HL-60 (cell line): ENCODE results near the gene ANKRD33B.

ENCODE experiments used
- DNase-seq, 2 experiments: peaks; one replicate each; pipeline ENCODE4 v3.0.0-alpha.2; 2010 to 2020; ENCODE audit warnings: low read depth in 1 of 2, low spot score in 1 of 2
- H3K27ac ChIP-seq: fragments of 250-450 bp; sonication (Bioruptor Pico); replicated peaks from 2 replicates; pipeline ENCODE4 v1.5.1; 2020; ENCODE audit warnings: mild to moderate bottlenecking, moderate library complexity
- H3K27me3 ChIP-seq: fragments of 250-450 bp; sonication (Bioruptor Pico); 2 replicates; pipeline ENCODE4 v1.5.1; 2021; ENCODE audit warnings: mild to moderate bottlenecking, moderate library complexity; ENCODE audit not compliant: insufficient read depth, poor library complexity, severe bottlenecking
- H3K4me3 ChIP-seq: replicated peaks from 2 replicates; pipeline ENCODE4 v1.5.1; 2011; ENCODE audit warnings: mild to moderate bottlenecking, control low read depth, low read length; ENCODE audit not compliant: insufficient read depth
- CTCF ChIP-seq: IDR thresholded peaks from one replicate; pipeline ENCODE4 v1.5.1; 2011; ENCODE audit warnings: low read length, control low read depth, inconsistent platforms; ENCODE audit not compliant: insufficient read depth
- GABPA ChIP-seq: IDR thresholded peaks from 2 replicates; pipeline ENCODE4 v1.6.1; 2012; ENCODE audit warnings: low read depth
- POLR2AphosphoS5 ChIP-seq: IDR thresholded peaks from 2 replicates; pipeline ENCODE4 v1.6.1; 2012; ENCODE audit warnings: low read depth
- REST ChIP-seq: IDR thresholded peaks from 2 replicates; pipeline ENCODE4 v1.6.1; 2012; ENCODE audit warnings: low read depth; ENCODE audit not compliant: insufficient replicate concordance
- SPI1 ChIP-seq: IDR thresholded peaks from 2 replicates; pipeline ENCODE4 v1.6.1; 2012; ENCODE audit warnings: low read depth, mild to moderate bottlenecking, borderline replicate concordance

Gene ANKRD33B

GRCh38 chr5:10685115-10685521 lies 121.2 kb downstream of the ANKRD33B start:
- no peak for TF ChIP-seq SPI1
- no peak for TF ChIP-seq CTCF
- TF ChIP-seq GABPA, result no peak
- TF ChIP-seq POLR2AphosphoS5, result no peak
- TF ChIP-seq REST, result no peak
- no peak overlapping the region for H3K4me3 ChIP-seq
- no peak overlapping the region for H3K27ac ChIP-seq
- no peak for DNase-seq
- H3K27me3 ChIP-seq, result no peaks in the 10 kb centered on the region

GRCh38 chr5:10686890-10687289 lies 123.0 kb downstream of the ANKRD33B start:
- Histone ChIP-seq H3K27ac (no peak overlapping the region), H3K4me3 (no peak overlapping the region), H3K27me3 (no peaks in the 10 kb centered on the region)
- DNase-seq, result no peak
- no peak for TF ChIP-seq CTCF
- TF ChIP-seq SPI1, result no peak
- no peak for TF ChIP-seq GABPA
- TF ChIP-seq POLR2AphosphoS5, result no peak
- TF ChIP-seq REST, result no peak

GRCh38 chr5:10688651-10689171 lies 124.8 kb downstream of the ANKRD33B start:
- no peak for DNase-seq
- Histone ChIP-seq H3K27ac (no peak overlapping the region), H3K4me3 (no peak overlapping the region), H3K27me3 (no peaks in the 10 kb centered on the region)
- TF ChIP-seq CTCF (no peak), REST (no peak), GABPA (no peak), POLR2AphosphoS5 (no peak), SPI1 (no peak)
